NCI-H1436 (cell line): ENCODE results near the gene RFTN1.

Experiments
- DNase-seq: peaks from one replicate; lab custom pipeline; 2025; lab: John Stamatoyannopoulos, UW

Gene RFTN1

GRCh38 chr3:16486201-16486600, 27.3 kb downstream of the RFTN1 start:
- DNase-seq: no peak

GRCh38 chr3:16485395-16485992, 28.0 kb downstream of the RFTN1 start:
- no peak for DNase-seq

GRCh38 chr3:16484984-16485383, 28.5 kb downstream of the RFTN1 start:
- DNase-seq: no peak

GRCh38 chr3:16484216-16484615, 29.3 kb downstream of the RFTN1 start:
- DNase-seq: no peak

GRCh38 chr3:16482770-16483531, 30.5 kb downstream of the RFTN1 start:
- peak; percentile 17 for DNase-seq

DNA sequence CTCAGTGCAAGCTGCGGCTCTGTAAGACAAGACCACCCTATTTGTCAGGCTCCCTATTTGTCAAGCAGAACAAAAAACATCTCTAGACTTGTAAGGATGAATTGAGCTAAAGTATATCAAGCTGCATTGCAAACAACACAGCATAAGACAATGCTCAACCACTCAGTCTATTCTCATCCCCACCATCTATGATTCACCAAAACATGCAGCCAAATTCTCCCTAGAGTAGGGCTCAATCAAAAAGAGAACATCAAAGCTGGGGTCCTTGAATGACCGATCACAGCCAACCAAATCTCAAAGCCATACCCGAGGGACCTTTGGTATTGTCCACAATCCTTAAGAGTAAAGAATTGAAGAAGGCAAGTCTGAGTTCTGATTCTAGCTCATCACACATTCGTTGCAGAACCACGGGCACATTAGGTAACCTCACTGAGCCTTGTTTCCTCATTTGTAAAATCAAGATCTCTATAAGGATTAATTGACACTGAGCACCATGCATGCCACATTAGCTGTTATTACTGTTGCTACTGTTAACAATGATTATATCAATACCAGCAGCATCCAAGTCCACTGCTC, 31.2 kb downstream of the RFTN1 start:
- DNase-seq: no peak

- no peak for DNase-seq
Measured at GRCh38 chr3:16481546-16481897, 32.0 kb downstream of the RFTN1 start.

DNA sequence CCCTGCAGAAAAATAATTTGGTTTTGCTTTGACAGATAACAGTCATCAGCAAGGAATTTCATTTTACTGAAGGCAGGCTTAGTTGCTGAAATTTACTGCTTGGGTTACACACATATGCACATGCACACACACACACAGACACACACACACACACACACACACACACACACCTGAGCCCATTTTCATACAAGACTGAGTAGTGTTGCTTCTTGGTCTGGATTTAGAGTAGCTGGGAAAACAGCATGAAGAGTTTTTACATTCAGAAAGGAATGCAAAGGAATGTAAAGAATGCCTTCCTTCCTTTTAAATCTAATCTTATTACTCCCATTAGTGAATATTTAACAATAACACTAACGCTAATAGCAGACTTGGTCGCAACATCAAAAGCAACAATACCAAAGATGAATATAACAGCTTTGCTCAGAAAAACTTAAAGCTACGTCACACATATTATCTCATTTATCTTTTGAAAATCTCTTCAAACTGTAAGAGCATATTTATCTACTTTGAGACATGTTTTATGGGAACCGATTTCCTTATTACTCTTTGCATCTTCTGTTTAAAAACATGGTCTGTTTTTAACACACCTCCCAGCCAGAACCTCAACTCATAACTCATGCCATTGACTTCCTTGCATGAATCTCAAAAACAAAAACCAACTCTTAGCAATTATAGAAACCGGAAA, 32.5 kb downstream of the RFTN1 start:
- no peak for DNase-seq

DNA sequence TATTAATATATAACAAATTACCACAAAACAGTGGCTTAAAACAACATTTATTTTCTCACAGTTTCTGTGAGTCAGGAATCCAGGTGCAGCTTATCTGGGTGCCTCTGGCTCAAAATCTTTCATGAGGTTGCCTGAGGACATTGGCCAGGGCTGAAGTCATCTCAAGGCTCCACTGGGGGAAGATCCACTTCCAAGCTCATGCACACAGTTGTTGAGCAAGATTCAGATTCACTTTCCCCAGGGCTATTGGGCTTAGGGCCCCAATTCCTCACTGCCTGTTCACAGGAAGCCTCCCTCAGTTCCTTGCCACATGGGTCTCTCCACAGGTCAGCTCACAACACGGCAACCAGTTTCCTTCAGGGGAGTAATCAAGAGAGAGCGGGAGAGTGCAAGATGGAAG, 35.0 kb downstream of the RFTN1 start:
- DNase-seq: no peak

DNA sequence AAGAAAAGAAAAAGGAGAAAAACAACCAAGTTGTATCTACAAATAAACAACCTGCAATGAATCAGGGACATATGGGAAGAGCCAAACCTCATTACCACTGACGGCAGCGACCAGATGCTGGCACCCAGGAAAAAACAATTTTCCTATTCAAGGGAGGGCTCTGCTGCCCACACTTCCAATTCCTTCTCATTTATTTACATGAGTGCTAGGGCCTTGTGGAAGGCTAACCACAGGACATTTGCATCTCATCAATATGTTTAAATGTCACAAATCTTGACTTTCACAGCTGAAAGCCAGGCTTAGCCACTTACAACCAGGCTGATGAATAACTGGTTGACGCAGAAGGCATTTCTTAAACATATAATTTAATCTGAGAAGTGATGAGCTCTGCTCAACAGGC, 36.0 kb downstream of the RFTN1 start:
- DNase-seq: no peak

GRCh38 chr3:16477056-16477455, 36.4 kb downstream of the RFTN1 start:
- no peak for DNase-seq

DNA sequence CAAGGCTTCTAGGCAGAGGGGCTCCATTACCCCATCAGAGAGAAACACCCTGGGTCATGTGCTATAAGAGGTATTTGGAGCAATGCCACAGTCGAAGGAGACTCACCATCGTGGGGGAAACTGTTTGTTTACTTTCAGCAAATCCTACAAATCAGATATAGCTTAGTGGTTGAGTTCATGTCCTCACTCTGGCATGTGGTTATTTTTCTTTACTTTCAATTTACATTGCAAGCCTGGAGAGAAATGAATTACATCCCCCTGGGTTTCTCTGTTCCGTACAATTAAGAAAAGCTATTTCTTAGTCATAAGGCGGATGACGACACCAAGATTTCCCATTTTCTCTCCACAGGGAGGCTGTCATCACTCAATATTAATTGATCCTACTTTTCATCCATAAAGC, 36.9 kb downstream of the RFTN1 start:
- no peak for DNase-seq

- no peak for DNase-seq
Measured at GRCh38 chr3:16475766-16476165, 37.7 kb downstream of the RFTN1 start.

- no peak for DNase-seq
Measured at GRCh38 chr3:16474920-16475319, 38.6 kb downstream of the RFTN1 start.

DNA sequence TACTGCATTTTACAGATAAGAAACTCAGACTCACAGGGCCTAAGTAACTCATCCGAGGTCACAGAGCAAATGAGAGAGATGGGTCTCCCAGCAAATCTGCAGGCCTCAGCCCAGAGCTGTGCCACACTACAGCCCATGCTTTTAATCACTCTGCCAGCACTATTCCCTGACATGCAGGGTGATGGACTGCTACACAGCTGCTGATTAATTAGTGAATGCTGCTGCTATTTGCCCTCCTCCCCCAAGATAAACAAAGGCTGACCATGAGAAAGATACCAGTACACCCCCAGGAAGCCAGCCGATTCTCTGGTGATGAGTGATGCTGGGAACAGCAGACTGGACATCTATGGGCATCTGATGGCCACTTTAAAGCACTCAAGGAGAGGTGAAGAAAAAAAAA, 39.3 kb downstream of the RFTN1 start:
- DNase-seq: no peak

- no peak for DNase-seq
Measured at GRCh38 chr3:16472593-16472992, 40.9 kb downstream of the RFTN1 start.

GRCh38 chr3:16471897-16472296, 41.6 kb downstream of the RFTN1 start:
- DNase-seq: no peak

- no peak for DNase-seq
Measured at GRCh38 chr3:16470590-16470989, 42.9 kb downstream of the RFTN1 start.

- peak; percentile 17 for DNase-seq
Measured at GRCh38 chr3:16468336-16469098, 45.0 kb downstream of the RFTN1 start.

GRCh38 chr3:16468002-16468335, 45.5 kb downstream of the RFTN1 start:
- DNase-seq: no peak

DNA sequence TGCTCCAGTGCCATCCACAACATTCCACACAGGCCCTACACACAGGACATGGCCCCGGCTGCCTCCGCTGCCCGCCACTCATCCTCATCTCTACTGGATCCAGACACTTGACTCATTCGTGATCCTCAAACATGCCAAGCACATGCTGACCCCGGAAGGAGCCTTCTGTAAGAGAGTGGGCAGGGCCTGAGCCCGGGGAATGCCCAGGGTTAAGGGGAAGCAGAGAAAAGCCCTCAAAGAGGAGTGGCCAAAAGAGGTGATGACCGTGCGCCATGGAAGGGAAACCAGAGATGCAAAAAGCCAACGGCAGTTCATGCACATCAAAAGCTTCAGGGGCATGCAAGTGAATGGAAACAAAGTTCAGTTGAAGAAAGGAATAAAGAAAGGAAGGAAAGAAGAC, 46.1 kb downstream of the RFTN1 start:
- no peak for DNase-seq

DNA sequence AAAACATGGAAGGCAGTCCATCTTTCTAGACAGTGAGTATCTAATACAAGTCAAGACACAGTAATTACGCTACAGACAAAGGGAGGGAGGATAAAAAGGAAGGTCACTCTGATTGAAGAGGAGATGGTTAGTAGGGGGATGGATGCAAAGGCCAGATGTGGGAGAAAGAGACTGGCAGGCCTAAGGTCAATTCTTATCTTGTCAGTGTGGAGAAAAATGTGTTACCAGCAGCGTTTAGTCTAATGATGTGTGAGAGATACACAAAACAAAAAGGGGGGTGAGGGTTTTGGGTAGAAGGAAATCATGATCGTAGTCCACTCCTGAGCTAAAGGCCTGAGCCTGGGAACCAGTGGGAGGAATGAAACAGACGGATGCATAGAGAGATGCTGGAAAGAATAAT, 46.7 kb downstream of the RFTN1 start:
- DNase-seq: no peak
